ENCODE results near the gene TEP1. TPM values are rescaled to one million over a fixed set of nuclear protein-coding genes. Genes with fewer than 3 reads are reported as not detected.
"Not testable (repeated sequence)": the region's sequence is repeated elsewhere in the genome, so short reads cannot be mapped to it uniquely, and the experiment has no call there.

The TEP1 gene
- total RNA-seq, 1 donor from 2014 or later, result 24.6 TPM

DNA sequence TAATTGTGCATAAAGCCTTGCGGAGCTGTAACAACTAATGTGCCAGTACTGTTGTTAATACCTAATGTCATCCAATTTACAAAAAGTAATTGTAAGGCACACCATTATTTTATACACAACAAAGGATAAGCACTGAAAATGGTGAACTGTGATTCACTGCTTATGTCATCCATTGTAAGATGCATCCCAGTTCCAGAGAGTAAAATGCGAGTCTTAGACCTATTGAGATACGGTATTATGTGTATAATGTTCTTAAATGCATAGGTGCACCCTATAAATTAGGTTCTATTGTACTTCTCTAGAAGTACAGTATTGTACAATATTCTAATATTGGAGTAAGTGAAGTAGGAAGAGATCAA, 69.5 kb downstream of the TEP1 start:
- no peak for DNase-seq (ENCODE audit: extremely low spot score in 2 of 2)
- Histone ChIP-seq H3K4me1 (peaks cover 6% of the 10 kb centered on the region), H3K4me3 (peak overlapping the region; percentile 66 to 86), H3K36me3 (peaks cover 0 to 16% of the 10 kb centered on the region in 2 donors), H3K27me3 (no peaks in the 10 kb centered on the region), H3K9me3 (no peaks in the 10 kb centered on the region), H3K27ac (peak overlapping the region; percentile 96)
- intact Hi-C loops (cut with DNase I), result loop anchor here (5.0 kb wide), 4 partner anchors 68 to 338 kb away; partner anchors contain the start of genes PIP4P1, RNASE4 and TEP1
- TF ChIP-seq CTCF (IDR thresholded peaks at IDR 0.05), result no peak
- TF ChIP-seq POLR2AphosphoS5 (IDR thresholded peaks at IDR 0.05; ENCODE audit: insufficient read depth in 1 of 2, low read depth in 1 of 2), result no peak
- no peak for TF ChIP-seq POLR2A (IDR thresholded peaks at IDR 0.05)

DNA sequence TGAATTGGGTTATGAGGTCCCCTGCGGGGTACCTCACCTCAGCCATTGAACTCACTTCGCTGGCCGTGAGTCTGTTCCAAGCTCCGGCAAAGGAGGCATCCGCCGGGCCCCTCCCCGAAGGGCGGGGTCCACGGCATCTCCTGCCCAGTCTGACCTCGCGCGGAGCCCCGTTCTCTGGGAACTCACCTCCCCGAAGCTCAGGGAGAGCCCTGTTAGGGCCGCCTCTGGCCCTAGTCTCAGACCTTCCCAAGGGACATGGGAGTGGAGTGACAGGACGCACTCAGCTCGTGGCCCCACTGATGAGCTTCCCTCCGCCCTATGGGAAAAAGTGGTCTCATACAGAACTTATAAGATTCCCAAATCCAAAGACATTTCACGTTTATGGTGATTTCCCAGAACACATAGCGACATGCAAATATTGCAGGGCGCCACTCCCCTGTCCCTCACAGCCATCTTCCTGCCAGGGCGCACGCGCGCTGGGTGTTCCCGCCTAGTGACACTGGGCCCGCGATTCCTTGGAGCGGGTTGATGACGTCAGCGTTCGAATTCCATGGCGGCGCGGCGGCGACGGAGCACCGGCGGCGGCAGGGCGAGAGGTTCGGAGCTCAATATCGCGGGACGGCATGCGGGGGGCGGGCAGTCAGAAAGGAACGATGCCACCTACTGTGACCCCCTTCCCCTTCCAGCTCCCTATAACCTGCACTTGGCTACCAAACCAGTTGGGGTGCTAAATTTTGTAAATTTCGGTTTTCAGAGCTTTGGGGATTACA, 70.0 kb downstream of the TEP1 start, which contains the start of gene PARP2:
TSS of gene PARP2 (plus strand) at position 544 of the 770 bp plus-strand sequence. CDS start at position 551, 7 bp downstream.
- peak within 1 kb of the TSS; percentile 66 to 86 for H3K4me3 ChIP-seq
- H3K4me1 ChIP-seq, result peaks cover 6% of the 10 kb centered on the region
- peak within 1 kb of the TSS; percentile 96 for H3K27ac ChIP-seq
- intact Hi-C loops (cut with DNase I), result loop anchor here (5.0 kb wide), 4 partner anchors 69 to 339 kb away; partner anchors contain the start of genes PIP4P1, RNASE4 and TEP1
- no peak for TF ChIP-seq CTCF (IDR thresholded peaks at IDR 0.05)
- TF ChIP-seq POLR2AphosphoS5 (IDR thresholded peaks at IDR 0.05; ENCODE audit: insufficient read depth in 1 of 2, low read depth in 1 of 2), result peak; percentile 97 to 99
- TF ChIP-seq POLR2A (IDR thresholded peaks at IDR 0.05), result peak in 1 of 2 donors; percentile 90
- no peaks in the 10 kb centered on the region for H3K9me3 ChIP-seq
- peaks cover 0 to 11% of the 10 kb centered on the region in 2 donors for H3K36me3 ChIP-seq
- H3K27me3 ChIP-seq, result no peaks in the 10 kb centered on the region
- DNase-seq (ENCODE audit: extremely low spot score in 2 of 2), result peak; percentile 98 to 99

GRCh38 chr14:20341646-20342045, 71.7 kb downstream of the TEP1 start:
- Histone ChIP-seq H3K27ac (peak overlapping the region; percentile 96), H3K9me3 (no peaks in the 10 kb centered on the region), H3K36me3 (peaks cover 0 to 11% of the 10 kb centered on the region in 2 donors), H3K27me3 (no peaks in the 10 kb centered on the region), H3K4me3 (peak overlapping the region in 1 of 2 donors; percentile 86), H3K4me1 (peaks cover 6% of the 10 kb centered on the region)
- intact Hi-C loops (cut with DNase I), result loop anchor here (5.0 kb wide), 4 partner anchors 71 to 341 kb away; partner anchors contain the start of genes PIP4P1, RNASE4 and TEP1
- no peak for TF ChIP-seq CTCF (IDR thresholded peaks at IDR 0.05)
- TF ChIP-seq POLR2AphosphoS5 (IDR thresholded peaks at IDR 0.05; ENCODE audit: insufficient read depth in 1 of 2, low read depth in 1 of 2), result no peak
- TF ChIP-seq POLR2A (IDR thresholded peaks at IDR 0.05), result no peak
- no peak for DNase-seq (ENCODE audit: extremely low spot score in 2 of 2)

GRCh38 chr14:20341032-20341431, 72.3 kb downstream of the TEP1 start:
- not testable (repeated sequence) for DNase-seq (ENCODE audit: extremely low spot score in 2 of 2); H3K9me3 ChIP-seq; H3K4me3 ChIP-seq; H3K4me1 ChIP-seq; H3K27me3 ChIP-seq; H3K36me3 ChIP-seq; H3K27ac ChIP-seq
- intact Hi-C loops (cut with DNase I), result loop anchor here (5.0 kb wide), 4 partner anchors 71 to 341 kb away; partner anchors contain the start of genes PIP4P1, RNASE4 and TEP1

GRCh38 chr14:20334017-20334416, 79.3 kb downstream of the TEP1 start:
- no peaks in the 10 kb centered on the region for H3K9me3 ChIP-seq
- no peak overlapping the region for H3K4me3 ChIP-seq
- H3K36me3 ChIP-seq, result no peaks in the 10 kb centered on the region
- DNase-seq (ENCODE audit: extremely low spot score in 2 of 2), result no peak
- intact Hi-C loops (cut with DNase I), result no loop called here
- H3K4me1 ChIP-seq, result peaks cover 18% of the 10 kb centered on the region
- TF ChIP-seq CTCF (IDR thresholded peaks at IDR 0.05) (no peak), POLR2AphosphoS5 (IDR thresholded peaks at IDR 0.05; ENCODE audit: insufficient read depth in 1 of 2, low read depth in 1 of 2) (no peak), POLR2A (IDR thresholded peaks at IDR 0.05) (no peak)
- H3K27me3 ChIP-seq, result no peaks in the 10 kb centered on the region
- peak overlapping the region; percentile 87 for H3K27ac ChIP-seq

All from vagina (tissue), 2 donors.